CD4-positive, alpha-beta T cell treated with Interleukin-6 at 100 ng/mL for 8 hours (primary cell): ENCODE measurements around the gene KCNJ2.

ENCODE experiments used
- DNase-seq: peaks from one replicate; pipeline ENCODE4 v3.0.0-alpha.2; 2020; ENCODE audit warnings: mixed read lengths, low spot score

The KCNJ2 gene

DNA sequence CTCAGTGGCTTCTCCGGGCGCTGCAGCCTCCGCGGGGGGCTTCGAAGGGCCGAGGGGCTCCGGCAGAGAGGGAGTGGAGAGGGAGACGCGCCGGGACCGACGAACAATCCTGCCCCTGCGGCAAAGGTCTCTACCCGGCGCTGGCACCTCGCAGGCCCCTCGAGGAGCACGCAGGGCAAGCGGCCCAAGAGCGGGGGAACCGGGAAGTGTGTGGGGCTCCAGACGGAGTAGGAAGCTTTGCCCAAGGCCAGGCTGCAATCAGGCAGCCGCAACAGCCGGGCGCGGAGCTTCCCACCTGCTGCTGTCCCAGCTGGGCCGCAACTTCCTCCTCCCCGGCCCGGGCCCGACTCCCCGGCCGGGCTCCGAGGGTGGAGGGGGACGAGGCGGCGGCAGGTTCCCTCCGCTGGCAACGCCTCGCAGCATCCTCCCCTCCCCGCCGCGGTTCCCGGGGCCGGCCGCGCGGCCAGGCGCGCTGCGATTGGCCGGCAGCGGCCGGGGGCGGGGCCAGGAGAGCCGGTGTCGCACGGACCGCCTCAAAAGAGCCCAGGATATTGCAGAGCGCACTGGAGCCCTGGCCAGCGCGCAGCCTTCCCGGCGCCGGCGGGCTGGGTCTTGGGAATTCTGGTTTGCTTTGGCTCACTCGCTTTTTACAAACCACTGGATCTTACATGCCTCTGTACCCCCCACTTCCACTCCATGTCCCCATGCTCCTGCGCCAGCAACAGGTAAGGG is at the start of gene KCNJ2:
Gene KCNJ2, plus strand, starts transcription at position 556 of the 732 bp plus-strand sequence. CDS start 5,508 bp downstream, outside the sequence.
- peak; percentile 12 for DNase-seq

DNA sequence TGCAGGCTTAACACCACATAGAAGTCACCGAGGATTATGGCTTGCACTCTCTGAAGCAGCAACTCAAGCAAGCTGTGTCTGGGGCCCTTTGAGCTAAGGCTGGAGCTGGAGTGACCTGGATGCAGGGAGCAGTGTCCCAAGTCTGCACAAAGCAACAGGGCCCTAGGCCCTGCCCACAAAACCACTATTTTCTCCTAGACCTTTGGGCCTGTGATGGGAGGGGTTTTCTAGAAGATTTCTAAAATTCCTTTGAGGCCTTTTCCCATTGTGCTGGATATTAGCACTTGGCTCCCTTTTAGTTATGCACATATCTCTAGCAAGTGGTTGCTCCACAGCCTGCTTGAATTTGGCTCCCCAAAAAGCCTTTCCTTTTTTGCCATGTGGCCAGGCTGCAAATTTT is 49.8 kb upstream of the KCNJ2 start:
- no peak for DNase-seq

GRCh38 chr17:70119983-70120382 is 49.3 kb upstream of the KCNJ2 start:
- no peak for DNase-seq

- no peak for DNase-seq
These were observed 48.9 kb upstream of the KCNJ2 start for GRCh38 chr17:70120425-70120824.

DNA sequence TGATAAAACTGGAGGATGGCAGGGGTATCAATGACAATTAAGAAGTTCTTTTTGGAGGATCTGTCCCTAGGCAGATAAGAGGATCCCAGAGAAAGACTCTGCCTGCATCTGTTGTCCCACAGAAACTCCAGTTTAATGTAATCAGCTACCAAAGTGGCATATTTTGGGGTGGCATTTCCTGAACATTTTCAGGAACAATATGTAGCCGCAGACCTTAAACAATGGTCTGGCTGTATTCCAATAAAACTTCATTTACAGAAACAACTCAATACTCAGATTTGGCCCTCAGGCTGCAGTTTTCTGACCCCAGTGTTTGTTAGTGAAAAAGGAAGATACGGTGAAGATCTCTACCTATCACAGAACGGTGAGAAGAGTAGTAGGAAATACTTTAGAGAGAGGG is 48.2 kb upstream of the KCNJ2 start:
- no peak for DNase-seq

DNA sequence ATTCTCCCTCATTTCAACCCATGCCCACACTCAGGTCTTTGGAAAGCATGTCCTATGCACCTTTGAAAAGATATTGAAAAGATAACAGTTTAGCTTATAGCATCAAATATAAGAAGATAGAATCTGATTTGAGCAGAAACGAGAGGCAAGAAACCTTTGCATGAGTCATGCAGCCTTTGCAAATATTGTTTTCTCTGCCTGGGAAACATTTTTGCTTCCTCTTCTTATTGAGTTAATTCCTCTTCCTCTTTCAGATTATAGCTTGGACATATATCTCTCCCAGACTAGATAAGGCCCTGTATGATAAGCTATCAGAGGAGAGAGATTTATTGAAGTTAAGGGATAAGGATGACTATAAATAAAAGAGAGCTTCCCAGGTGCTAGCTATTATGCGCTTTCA is 46.1 kb upstream of the KCNJ2 start:
- DNase-seq = no peak

GRCh38 chr17:70124723-70125122 is 44.6 kb upstream of the KCNJ2 start:
- DNase-seq = no peak

GRCh38 chr17:70127221-70127873 is 42.0 kb upstream of the KCNJ2 start:
- DNase-seq = no peak

DNA sequence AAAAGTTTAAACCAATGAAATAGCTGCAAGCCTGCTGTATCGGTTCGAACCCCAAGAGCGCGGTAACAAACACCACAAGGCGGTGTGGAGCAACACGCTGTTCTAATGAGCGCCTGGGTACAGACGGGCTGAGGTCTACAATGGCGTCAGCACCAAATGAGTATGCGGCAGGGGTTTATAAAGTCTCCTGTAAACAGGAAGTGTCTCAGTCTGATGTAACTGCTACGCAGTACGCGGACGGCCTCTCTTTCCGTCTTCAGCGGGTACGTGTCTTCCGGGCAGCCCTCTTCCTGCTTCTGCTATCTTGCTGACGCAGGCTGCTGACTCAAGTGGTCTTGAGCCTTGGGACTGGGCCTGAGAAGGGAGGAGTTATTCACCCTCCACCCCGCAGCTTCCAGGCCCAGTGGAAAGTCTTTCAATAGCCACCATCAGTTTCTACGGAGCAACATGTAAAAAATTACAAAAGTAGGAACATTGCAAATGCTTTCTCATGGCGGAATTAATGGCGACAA is 40.5 kb upstream of the KCNJ2 start:
- no peak for DNase-seq

DNA sequence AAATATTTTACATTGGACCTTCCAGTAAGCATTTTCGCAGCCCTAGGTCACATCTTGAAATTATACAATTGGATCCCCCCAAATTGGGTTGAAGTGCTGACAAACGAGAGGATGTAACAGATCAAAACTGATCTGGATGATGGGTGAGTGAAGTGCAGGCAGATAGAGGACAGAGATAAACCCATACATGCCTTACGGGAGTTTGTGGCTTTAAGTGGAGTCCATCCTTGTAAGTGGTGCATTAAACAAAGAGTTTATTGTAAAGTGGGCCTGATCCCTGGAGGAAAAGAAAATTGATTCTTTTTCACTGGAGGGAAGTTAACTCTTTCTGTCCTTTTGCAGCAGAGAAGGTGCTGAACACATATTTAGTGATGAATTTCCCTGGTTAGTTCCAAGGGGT is 39.0 kb upstream of the KCNJ2 start:
- DNase-seq = no peak

GRCh38 chr17:70132505-70132904 is 36.8 kb upstream of the KCNJ2 start:
- no peak for DNase-seq

GRCh38 chr17:70134042-70134441 is 35.3 kb upstream of the KCNJ2 start:
- no peak for DNase-seq

- DNase-seq = no peak
These were observed 34.6 kb upstream of the KCNJ2 start for GRCh38 chr17:70134777-70135176.

DNA sequence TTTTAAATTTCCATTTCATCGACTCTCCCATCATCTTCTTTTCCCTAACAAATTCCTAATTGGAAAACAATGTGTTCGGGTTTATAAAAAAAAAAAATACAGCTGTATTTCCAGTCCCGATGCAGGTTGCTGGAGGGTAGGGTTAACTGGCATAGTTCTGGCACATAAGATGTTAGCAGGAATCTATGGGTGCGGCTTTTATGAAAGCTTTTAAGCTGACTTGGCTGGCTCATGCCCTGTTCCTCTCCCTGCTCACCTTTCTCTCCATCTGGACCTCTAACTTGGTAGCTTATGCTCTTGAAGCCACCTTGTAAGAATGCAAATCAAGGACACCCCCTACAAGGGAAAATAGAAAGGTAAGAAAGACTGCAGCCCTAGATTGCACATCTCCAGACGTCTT is 33.2 kb upstream of the KCNJ2 start:
- no peak for DNase-seq

DNA sequence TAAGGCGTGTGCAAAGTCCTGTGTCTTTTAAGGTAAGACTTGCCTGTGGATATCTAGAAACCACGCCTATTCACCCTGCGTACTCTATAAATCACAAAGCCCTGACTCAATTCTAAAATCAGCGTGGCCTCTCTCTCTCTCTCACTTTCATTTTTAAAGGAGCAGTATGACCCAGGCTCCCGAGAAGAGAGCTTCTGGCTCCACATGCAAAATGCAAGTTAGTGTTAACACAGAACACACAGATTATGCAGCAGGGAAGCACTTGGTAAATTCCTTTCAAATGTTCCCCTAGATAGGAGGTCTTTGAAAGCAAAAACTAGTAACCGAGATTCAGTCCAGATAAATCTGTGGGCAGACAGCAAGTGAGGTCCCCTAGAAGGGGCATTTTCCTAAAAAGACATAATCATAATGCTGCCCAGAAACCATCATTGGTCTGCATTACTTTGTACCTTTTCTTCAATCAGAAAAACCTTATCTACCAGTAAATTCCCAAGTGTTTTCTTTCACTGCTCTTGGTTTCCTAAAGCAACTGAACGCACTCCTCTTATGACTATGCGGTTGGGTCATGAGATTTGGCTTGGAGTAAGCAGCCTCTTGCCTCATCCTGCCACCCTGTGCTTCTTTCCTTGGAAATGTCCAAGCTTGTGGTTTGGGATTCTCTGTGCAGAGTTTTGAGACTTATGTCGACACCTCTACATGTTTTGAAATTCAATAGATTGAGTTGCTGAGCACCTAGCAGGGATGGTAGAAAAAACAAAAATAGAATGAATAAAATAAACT is 31.7 kb upstream of the KCNJ2 start:
- DNase-seq = no peak

GRCh38 chr17:70138291-70138865 is 31.0 kb upstream of the KCNJ2 start:
- DNase-seq = no peak

- DNase-seq = no peak
These were observed 29.8 kb upstream of the KCNJ2 start for GRCh38 chr17:70139449-70139993.

GRCh38 chr17:70144260-70144846 is 25.0 kb upstream of the KCNJ2 start:
- DNase-seq = no peak

GRCh38 chr17:70153210-70153609 is 16.1 kb upstream of the KCNJ2 start:
- no peak for DNase-seq

DNA sequence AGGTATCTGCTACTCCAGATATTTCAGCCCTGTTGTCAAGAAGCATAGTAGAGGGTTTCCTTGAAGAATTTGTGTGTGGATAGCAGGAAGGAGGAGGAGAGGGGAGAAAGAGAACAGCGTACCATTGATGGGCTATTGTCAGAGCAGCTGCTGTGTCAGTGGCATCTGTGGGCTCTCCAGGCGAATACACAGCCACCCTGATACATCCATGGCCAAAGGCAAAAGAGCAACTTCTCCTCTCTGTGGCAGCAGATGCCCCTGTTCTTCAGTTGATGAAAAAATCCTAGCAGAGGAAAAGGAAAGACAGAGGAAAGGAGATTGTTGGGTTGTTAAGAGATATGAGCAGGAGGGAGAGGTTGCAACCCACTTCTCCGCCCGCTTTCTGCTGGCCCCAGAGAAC is 12.2 kb upstream of the KCNJ2 start:
- DNase-seq = no peak

DNA sequence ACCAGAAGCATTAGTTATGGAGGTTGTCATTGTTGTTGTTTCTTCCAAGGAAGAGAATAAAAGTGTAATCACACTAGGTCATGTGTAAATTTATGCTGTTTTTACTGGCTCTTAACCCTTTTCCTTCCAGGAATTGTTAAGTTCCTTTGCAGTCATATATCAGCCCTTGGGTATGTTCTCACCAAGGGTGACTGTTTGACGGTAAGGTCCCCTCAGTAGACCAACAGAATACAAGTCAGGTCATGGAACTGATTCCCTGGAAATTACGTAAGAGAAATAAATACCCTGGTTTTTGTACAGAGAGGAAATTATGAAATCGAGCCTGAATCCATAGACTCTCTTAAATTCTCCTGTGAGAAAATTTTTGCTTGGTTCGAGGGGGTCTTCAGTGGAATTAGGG is 11.2 kb upstream of the KCNJ2 start:
- no peak for DNase-seq

GRCh38 chr17:70158591-70158990 is 10.7 kb upstream of the KCNJ2 start:
- DNase-seq = no peak
